Stimulated activated CD8-positive, alpha-beta memory T cell treated with anti-CD3 and anti-CD28 coated beads, Interleukin-15, amount 100 ng/mL, for 1 hour (primary cell): ENCODE data around the gene IGF2BP3.
"Not testable (repeated sequence)": the region's sequence is repeated elsewhere in the genome, so short reads cannot be mapped to it uniquely, and the experiment has no call there.

Experiments used
- DNase-seq: peaks from one replicate; pipeline ENCODE4 v3.0.0-alpha.2; 2020; ENCODE audit warnings: low read depth

The IGF2BP3 gene

GRCh38 chr7:23422384-23422783, 47.9 kb downstream of the IGF2BP3 start:
- DNase-seq, result no peak

GRCh38 chr7:23419845-23420244, 50.4 kb downstream of the IGF2BP3 start:
- no peak for DNase-seq

GRCh38 chr7:23419160-23419559, 51.1 kb downstream of the IGF2BP3 start:
- DNase-seq, result no peak

- DNase-seq, result no peak
Observed at GRCh38 chr7:23418046-23418445, 52.2 kb downstream of the IGF2BP3 start.

- DNase-seq, result no peak
Observed at GRCh38 chr7:23415198-23415597, 55.1 kb downstream of the IGF2BP3 start.

GRCh38 chr7:23410446-23411183, 59.7 kb downstream of the IGF2BP3 start:
- no peak for DNase-seq

GRCh38 chr7:23406564-23406963, 63.7 kb downstream of the IGF2BP3 start:
- not testable (repeated sequence) for DNase-seq

- DNase-seq, result no peak
Observed at GRCh38 chr7:23405240-23405618, 65.1 kb downstream of the IGF2BP3 start.

- no peak for DNase-seq
Observed at GRCh38 chr7:23404546-23405239, 65.6 kb downstream of the IGF2BP3 start.

- no peak for DNase-seq
Observed at GRCh38 chr7:23403970-23404369, 66.3 kb downstream of the IGF2BP3 start.

GRCh38 chr7:23398090-23398489, 72.2 kb downstream of the IGF2BP3 start:
- DNase-seq, result not testable (repeated sequence)

- DNase-seq, result no peak
Observed at GRCh38 chr7:23397241-23397640, 73.0 kb downstream of the IGF2BP3 start.

- no peak for DNase-seq
Observed at GRCh38 chr7:23396222-23397015, 73.9 kb downstream of the IGF2BP3 start.

- DNase-seq, result no peak
Observed at GRCh38 chr7:23394488-23395171, 75.7 kb downstream of the IGF2BP3 start.

- DNase-seq, result no peak
Observed at GRCh38 chr7:23393636-23394035, 76.7 kb downstream of the IGF2BP3 start.

- DNase-seq, result no peak
Observed at GRCh38 chr7:23389701-23390100, 80.6 kb downstream of the IGF2BP3 start.

GRCh38 chr7:23387583-23387982, 82.7 kb downstream of the IGF2BP3 start:
- no peak for DNase-seq

- DNase-seq, result no peak
Observed at GRCh38 chr7:23385140-23385539, 85.2 kb downstream of the IGF2BP3 start.

GRCh38 chr7:23383225-23383624, 87.1 kb downstream of the IGF2BP3 start:
- no peak for DNase-seq

GRCh38 chr7:23380961-23381360, 89.3 kb downstream of the IGF2BP3 start:
- no peak for DNase-seq

- DNase-seq, result no peak
Observed at GRCh38 chr7:23380556-23380955, 89.7 kb downstream of the IGF2BP3 start.

GRCh38 chr7:23378996-23379395, 91.3 kb downstream of the IGF2BP3 start:
- no peak for DNase-seq
